ENCODE data around the gene ALG9. TPM values are rescaled to one million over a fixed set of nuclear protein-coding genes. Genes with fewer than 3 reads are reported as not detected.

The ALG9 gene
- total and polyA plus RNA-seq, 2 of the 4 experiments (the other 2 are of a cell fraction) = 20.7 to 35.7 TPM

- in situ Hi-C loops (cut with MboI; ENCODE audit: low sequenced_read_pairs) = no loop called here
- H4K5ac ChIP-seq (ENCODE audit: low read depth, low read length) = no peak overlapping the region
- H2AFZ ChIP-seq (replicated peaks; ENCODE audit: low read length, poor library complexity) = no peak overlapping the region
- peaks cover 45% of the 10 kb centered on the region for H3K36me3 ChIP-seq (ENCODE audit: control insufficient read depth, insufficient read depth, low read length)
- 0 out of 2 replicates have a peak overlapping the region, but pooled peaks have one; percentile 15 for H3K4ac ChIP-seq (ENCODE audit: low read depth, low read length)
- peaks cover 17% of the 10 kb centered on the region for H3K9me1 ChIP-seq (ENCODE audit: insufficient read depth, low read length)
- POLR2A ChIA-PET (ENCODE audit: unreplicated experiment) = no interaction called here
- peak overlapping the region; percentile 14; the same call in 1 of the 2 replicates for H3K27ac ChIP-seq (ENCODE audit: insufficient read depth, low read length)
- no peaks in the 10 kb centered on the region for H3K27me3 ChIP-seq (ENCODE audit: control insufficient read depth, insufficient read depth, low read length)
- TF ChIP-seq MAZ (IDR thresholded peaks at IDR 0.05; ENCODE audit: borderline replicate concordance, low read depth, low read length) (no peak), RAD21 (IDR thresholded peaks at IDR 0.05; ENCODE audit: low read length) (no peak), ELK1 (IDR thresholded peaks at IDR 0.05; ENCODE audit: borderline replicate concordance, low read depth, low read length) (no peak), MXI1 (IDR thresholded peaks at IDR 0.05; ENCODE audit: borderline replicate concordance, low read depth, low read length) (no peak), MAFK (IDR thresholded peaks at IDR 0.05; ENCODE audit: low read depth, low read length) (no peak), SMC3 (IDR thresholded peaks at IDR 0.05; ENCODE audit: low read depth, low read length) (no peak), POLR2A (IDR thresholded peaks at IDR 0.05; ENCODE audit: low read depth, low read length) (no peak), USF2 (IDR thresholded peaks at IDR 0.05; ENCODE audit: low read depth, low read length) (no peak), NFE2L2 (IDR thresholded peaks at IDR 0.05; ENCODE audit: low read depth, low read length) (no peak), RFX5 (IDR thresholded peaks at IDR 0.05; ENCODE audit: low read depth, low read length) (no peak), FOS (IDR thresholded peaks at IDR 0.05; ENCODE audit: low read depth, low read length) (no peak), RCOR1 (IDR thresholded peaks at IDR 0.05; ENCODE audit: insufficient replicate concordance, low read length) (no peak)
- ATAC-seq (ENCODE audit: low read depth) (no peak), DNase-seq (no peak)
- no peak overlapping the region for H4K91ac ChIP-seq (ENCODE audit: insufficient read depth, low read depth, low read length)
- no peaks in the 10 kb centered on the region for H4K20me1 ChIP-seq (ENCODE audit: insufficient read depth, low read length)
- no peak overlapping the region for H2AK5ac ChIP-seq (ENCODE audit: low read depth, low read length)
- no peak overlapping the region for H2BK15ac ChIP-seq (ENCODE audit: low read depth, low read length)
- no peaks in the 10 kb centered on the region for H3K9me3 ChIP-seq (ENCODE audit: control insufficient read depth, insufficient read depth, low read length)
- H3K18ac ChIP-seq (ENCODE audit: low read depth, low read length) = no peak overlapping the region
- peaks cover 35 to 45% of the 10 kb centered on the region in 2 experiments for H3K79me1 ChIP-seq (ENCODE audit: low read depth in 1 of 2, low read length in 2 of 2)
- no peak overlapping the region for H3K4me2 ChIP-seq (ENCODE audit: low read depth, low read length)
- H3K4me1 ChIP-seq (ENCODE audit: control insufficient read depth, insufficient read depth, low read length) = peaks cover 8% of the 10 kb centered on the region
- H3K23ac ChIP-seq (ENCODE audit: low read depth, low read length) = no peak overlapping the region
- no peak overlapping the region for H2BK120ac ChIP-seq (ENCODE audit: low read depth, low read length)
- intact Hi-C loops (cut with micrococcal nuclease) = no loop called here
- no CpG with 5 or more reads among the region's 7 CpGs for WGBS, 2 experiments (ENCODE audit: extremely low coverage in 2 of 2, insufficient read length in 1 of 2)
- CTCF ChIA-PET = interaction anchor here (1.1 to 1.5 kb wide), 2 partner anchors 11 to 15 kb away, joined by 3 read pairs; no protein-coding TSS in a partner anchor
- dilution Hi-C loops (cut with HindIII; ENCODE audit: low sequenced_read_pairs, unreplicated experiment) = no loop called here
- no peak overlapping the region for H2BK5ac ChIP-seq (ENCODE audit: low read depth, low read length, poor library complexity, severe bottlenecking)
- H3K4me3 ChIP-seq (ENCODE audit: insufficient read depth, low read depth, low read length) = no peak overlapping the region
- no peak overlapping the region for H3K14ac ChIP-seq (replicated peaks; ENCODE audit: low read depth, low read length)
- no peak overlapping the region; a peak in 1 of 4 replicates for H4K8ac ChIP-seq (ENCODE audit: low read depth in 2 of 2, low read length in 2 of 2)
- BruUV-seq (replicated peaks) = no TSS peak
- no peak overlapping the region for H2AK9ac ChIP-seq (replicated peaks; ENCODE audit: low read depth, low read length, poor library complexity)
- no peak overlapping the region for H2BK20ac ChIP-seq (ENCODE audit: low read depth, low read length)
- H3K9ac ChIP-seq (ENCODE audit: low read depth, low read length) = no peak overlapping the region
- H3K56ac ChIP-seq (ENCODE audit: extremely low read depth, insufficient read depth, low read length) = no peak overlapping the region
These were observed 123.2 kb downstream of the ALG9 start for GRCh38 chr11:111748035-111748804.
